HG03460 (cell line): ENCODE data around the gene CFAP97D2.
A peak's percentile ranks its signal among the peaks of the same experiment; 100 is the strongest.
"Not testable (repeated sequence)": the region's sequence is repeated elsewhere in the genome, so short reads cannot be mapped to it uniquely, and the experiment has no call there.

Experiments
- ATAC-seq: cut with Tn5 transposase; IDR thresholded peaks from one replicate; pipeline ENCODE4 v1.9.1; 2021; ENCODE audit not compliant: unreplicated experiment

The CFAP97D2 gene

DNA sequence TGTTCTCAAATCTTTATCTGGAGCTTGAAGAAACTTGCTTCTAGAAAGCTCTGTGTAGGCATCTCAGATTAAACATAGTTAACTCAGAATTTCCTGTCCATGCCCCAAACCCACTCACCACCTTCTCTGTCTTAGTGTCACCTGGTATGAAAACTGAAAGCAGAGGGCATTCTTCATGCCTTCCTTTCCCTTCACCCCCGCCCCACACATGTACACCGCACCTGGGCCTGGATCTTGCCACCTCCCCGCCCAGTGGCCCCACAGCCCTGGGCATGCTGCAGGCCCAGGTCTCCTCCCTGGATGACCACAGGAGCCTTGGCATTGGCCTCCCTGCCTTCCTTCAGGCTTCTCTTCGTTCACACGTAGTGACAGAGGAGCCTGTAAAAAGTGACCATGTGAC lies 15.8 kb downstream of the CFAP97D2 start:
- ATAC-seq: no peak

- no peak for ATAC-seq
These were observed 17.6 kb downstream of the CFAP97D2 start for GRCh38 chr13:114196629-114197028.

DNA sequence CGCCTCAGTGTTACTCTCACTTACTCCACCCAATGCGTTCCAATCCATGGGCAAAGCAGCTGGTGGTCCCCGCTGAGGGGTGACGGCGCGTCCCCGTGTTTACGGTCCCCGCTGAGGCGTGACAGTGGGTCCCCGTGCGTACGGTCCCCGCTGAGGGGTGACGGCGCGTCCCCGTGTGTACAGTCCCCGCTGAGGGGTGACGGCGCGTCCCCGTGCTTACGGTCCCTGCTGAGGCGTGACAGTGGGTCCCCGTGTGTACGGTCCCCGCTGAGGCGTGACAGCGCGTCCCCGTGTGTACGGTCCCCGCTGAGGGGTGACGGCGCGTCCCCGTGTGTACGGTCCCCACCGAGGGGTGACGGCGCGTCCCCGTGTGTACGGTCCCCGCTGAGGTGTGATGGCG lies 19.5 kb downstream of the CFAP97D2 start:
- no peak for ATAC-seq

DNA sequence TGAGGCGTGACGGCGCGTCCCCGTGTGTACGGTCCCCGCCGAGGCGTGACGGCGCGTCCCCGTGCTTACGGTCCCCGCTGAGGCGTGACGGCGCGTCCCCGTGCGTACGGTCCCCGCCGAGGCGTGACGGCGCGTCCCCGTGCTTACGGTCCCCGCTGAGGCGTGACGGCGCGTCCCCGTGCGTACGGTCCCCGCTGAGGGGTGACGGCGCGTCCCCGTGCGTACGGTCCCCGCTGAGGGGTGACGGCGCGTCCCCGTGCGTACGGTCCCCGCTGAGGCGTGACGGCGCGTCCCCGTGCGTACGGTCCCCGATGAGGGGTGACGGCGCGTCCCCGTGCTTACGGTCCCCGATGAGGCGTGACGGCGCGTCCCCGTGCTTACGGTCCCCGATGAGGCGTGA lies 20.5 kb downstream of the CFAP97D2 start:
- not testable (repeated sequence) for ATAC-seq

GRCh38 chr13:114199954-114200353 lies 20.9 kb downstream of the CFAP97D2 start:
- no peak for ATAC-seq

GRCh38 chr13:114200399-114200911 lies 21.4 kb downstream of the CFAP97D2 start:
- ATAC-seq: no peak

GRCh38 chr13:114202581-114202980 lies 23.5 kb downstream of the CFAP97D2 start:
- ATAC-seq: no peak

- ATAC-seq: no peak
These were observed 24.5 kb downstream of the CFAP97D2 start for GRCh38 chr13:114203536-114203935.

DNA sequence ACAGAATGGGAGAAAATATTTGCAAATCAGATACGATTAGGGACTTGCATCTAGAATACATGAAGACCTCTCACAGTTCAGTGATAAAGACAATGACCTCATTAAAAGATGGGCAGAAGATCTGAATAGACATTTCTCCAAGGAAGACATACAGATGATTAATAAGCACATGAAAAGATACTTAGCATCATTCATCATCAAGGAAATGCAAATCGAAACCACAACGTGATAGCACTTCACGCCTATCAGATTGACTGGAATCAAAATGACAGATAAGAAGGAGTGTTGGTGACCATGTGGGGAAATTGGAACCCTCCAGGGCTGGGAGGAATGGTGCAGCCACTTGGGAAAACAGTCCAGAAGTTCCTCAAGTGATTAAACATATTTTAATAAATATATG lies 25.8 kb downstream of the CFAP97D2 start:
- ATAC-seq: no peak

- ATAC-seq: no peak
These were observed 29.1 kb downstream of the CFAP97D2 start for GRCh38 chr13:114208134-114208533.

DNA sequence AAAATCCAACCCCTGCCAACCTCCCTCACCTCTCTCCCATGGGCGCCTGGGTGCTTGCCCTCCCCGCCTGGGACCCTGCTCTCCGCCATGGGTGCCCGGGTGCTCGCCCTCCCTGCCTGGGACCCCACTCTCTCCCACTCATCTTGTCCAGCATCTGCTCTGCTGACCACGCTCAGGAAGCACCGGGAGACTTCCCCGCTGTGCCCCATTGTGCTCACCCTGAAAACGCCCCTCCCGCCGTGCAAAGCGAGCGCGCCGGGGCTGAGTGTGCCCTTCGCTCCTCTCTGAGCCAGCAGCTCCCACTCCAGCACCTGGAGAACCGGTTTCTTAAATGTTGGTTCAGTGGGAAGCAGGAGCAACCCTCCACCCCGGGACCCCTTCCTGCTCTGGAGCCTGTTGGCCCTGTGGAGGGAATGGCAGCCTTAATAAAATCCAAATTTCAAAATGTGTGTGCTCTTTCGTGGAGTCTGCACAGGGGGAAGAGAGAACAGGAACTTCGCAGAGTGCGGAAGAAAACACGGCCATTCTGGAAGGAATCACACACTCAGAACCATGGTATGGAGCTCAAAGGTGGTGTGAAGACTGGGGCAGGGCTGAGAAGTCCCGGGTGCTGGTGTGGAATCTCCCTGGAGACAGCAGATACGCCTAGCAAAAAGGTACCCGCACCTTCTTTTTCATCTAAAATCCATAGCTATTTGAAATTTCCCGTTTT lies 32.5 kb downstream of the CFAP97D2 start:
- no peak for ATAC-seq

GRCh38 chr13:114212158-114212495 lies 33.1 kb downstream of the CFAP97D2 start:
- ATAC-seq: no peak

GRCh38 chr13:114213980-114214379 lies 34.9 kb downstream of the CFAP97D2 start:
- ATAC-seq: no peak

DNA sequence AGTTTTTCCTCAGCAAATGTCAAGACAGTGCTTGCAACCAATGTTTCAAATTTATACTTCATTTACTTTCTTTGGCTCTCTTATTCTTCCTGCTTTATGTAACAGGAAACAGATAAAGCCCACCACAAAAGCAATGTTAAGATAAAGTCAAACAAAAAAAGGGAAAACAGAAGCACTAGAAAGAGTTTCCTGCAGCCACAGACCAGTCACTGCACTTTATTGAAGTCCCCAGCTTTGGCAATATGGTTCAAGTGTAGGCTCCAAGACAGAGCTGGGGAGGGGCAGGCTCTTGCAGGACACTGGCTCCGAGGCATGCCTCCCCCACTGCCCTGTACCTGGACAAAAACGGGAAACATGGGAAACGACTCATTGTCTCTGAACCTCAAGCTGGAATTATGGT lies 40.3 kb downstream of the CFAP97D2 start:
- ATAC-seq: no peak

GRCh38 chr13:114222461-114222968 lies 43.5 kb downstream of the CFAP97D2 start:
- no peak for ATAC-seq

GRCh38 chr13:114224201-114224600 lies 45.1 kb downstream of the CFAP97D2 start:
- no peak for ATAC-seq

DNA sequence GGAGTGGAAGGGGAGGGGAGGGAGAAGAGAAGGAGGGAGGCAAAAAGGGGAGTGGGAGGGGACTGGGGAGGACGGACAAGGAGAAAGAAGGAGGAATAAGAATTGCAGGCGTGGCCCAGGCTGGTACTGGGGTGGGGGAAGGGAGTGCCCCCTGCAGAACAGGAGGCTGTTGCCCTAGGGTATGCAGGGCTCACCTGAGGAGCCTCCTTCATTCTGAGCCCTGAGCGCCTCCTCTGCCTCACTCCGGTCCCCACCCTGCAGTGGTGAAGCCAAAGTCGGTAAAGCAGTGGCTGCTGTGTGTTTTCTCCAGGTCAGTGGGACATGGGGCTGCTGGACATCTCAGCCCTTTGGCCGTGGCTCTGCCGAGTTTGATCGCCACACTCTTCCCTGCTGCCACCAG lies 46.6 kb downstream of the CFAP97D2 start:
- no peak for ATAC-seq

- peak; percentile 7 for ATAC-seq
These were observed 47.0 kb downstream of the CFAP97D2 start for GRCh38 chr13:114226088-114226487.

- ATAC-seq: peak; percentile 90
These were observed 47.8 kb downstream of the CFAP97D2 start for GRCh38 chr13:114226699-114227323.

DNA sequence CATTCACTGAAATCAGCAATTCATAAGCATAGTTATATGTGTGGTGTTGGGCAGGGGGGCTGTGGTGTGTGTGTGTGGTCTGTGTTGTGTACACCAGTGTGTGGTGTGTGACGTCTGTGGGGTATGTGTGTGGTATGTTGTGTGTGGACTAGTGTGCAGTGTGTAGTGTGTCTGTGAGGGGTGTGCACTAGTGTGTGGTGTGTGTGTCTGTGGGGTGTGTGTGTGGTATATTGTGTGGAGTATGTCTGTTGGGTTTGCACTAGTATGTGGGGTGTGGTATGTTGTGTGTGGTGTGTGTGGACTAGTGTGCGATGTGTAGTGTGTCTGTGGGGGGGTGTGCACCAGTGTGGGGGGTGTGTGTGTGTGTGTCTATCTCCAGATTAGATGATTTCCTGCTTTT lies 48.5 kb downstream of the CFAP97D2 start:
- no peak for ATAC-seq

GRCh38 chr13:114228176-114228575 lies 49.1 kb downstream of the CFAP97D2 start:
- ATAC-seq: no peak

- no peak for ATAC-seq
These were observed 50.4 kb downstream of the CFAP97D2 start for GRCh38 chr13:114229506-114229905.
